Heart left ventricle (tissue), 13 donors: ENCODE measurements around the gene NPS.

Experiments
- POLR2A ChIP-seq, 2 donors: fragments of 450-650 bp; IDR thresholded peaks; one replicate each; pipeline ENCODE4 v1.6.1; 2017; ENCODE audit warnings: antibody characterized with exemption in 2 of 2, mild to moderate bottlenecking in 2 of 2, moderate library complexity in 2 of 2
- TF ChIP-seq, protein P1 (sequence below), 12 donors: fragments of 200-600 bp; sonication (generic) in 4 of 12; IDR thresholded peaks; one replicate each; pipeline versions ENCODE4 v1.5.0 to v1.8.0; 2018 to 2022; ENCODE audit warnings: antibody characterized with exemption in 12 of 12, mild to moderate bottlenecking in 5 of 12
- donor health status: ischemic (EF 13 %, LVEDD 7.1; RV severe dilation, severe dysfunction).
- donor health status: DM: no; HTN: yes; CAD: no.
- donor health status: DM: no; HTN: no; CAD: no.
- donor health status: ischemic (EF 25% LVEDD 6.9; RV normal size, moderate dysfunction).
- donor health status: ischemic (EF 25% LVEDD 5.7; RV mildly dilated, moderate dysfunction).
- donor health status: ischemic (EF 35%, LVEDD 5.7; RV mildly dilated, moderate dysfunction).
- donor health status: nonischemic (EF 11% LVEDD 7.7; RV severe dilation, severe dysfunction).
- donor health status: DM: yes; HTN: yes; CAD: no.
- donor health status: PGD.
- donor health status: ischemic (EF 29% LVEDD 5.4; RV normal size, mild dysfunction).
- donor health status: nonischemic (EF 23%, LVEDD 6.1; RV moderate dilation, normal function).

DNA sequence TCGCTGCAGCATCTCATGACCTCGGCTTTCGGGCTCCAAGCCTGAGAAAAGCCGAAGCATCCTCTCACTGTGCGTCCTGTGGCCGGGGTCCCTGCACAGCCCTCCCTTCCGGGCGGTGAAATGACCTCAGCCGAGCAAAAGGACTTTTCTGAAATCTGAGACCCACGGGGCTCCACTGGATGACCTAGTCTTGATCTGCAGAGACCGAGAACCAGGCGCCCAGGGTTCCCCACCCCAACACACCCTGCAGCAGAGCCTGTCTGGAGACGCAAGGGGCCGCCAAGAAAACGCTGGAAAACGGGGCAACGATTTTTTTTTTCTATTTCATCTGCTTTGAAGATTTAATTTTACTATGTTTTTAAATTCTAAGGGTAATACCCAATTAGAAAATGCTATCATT lies 31.7 kb downstream of the NPS start:
- TF ChIP-seq, protein P1, sequence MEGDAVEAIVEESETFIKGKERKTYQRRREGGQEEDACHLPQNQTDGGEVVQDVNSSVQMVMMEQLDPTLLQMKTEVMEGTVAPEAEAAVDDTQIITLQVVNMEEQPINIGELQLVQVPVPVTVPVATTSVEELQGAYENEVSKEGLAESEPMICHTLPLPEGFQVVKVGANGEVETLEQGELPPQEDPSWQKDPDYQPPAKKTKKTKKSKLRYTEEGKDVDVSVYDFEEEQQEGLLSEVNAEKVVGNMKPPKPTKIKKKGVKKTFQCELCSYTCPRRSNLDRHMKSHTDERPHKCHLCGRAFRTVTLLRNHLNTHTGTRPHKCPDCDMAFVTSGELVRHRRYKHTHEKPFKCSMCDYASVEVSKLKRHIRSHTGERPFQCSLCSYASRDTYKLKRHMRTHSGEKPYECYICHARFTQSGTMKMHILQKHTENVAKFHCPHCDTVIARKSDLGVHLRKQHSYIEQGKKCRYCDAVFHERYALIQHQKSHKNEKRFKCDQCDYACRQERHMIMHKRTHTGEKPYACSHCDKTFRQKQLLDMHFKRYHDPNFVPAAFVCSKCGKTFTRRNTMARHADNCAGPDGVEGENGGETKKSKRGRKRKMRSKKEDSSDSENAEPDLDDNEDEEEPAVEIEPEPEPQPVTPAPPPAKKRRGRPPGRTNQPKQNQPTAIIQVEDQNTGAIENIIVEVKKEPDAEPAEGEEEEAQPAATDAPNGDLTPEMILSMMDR (IDR thresholded peaks at IDR 0.05): no peak
- no peak for TF ChIP-seq POLR2A (IDR thresholded peaks at IDR 0.05)
